ENCODE measurements around the gene SLC22A16. TPM values are rescaled to one million over a fixed set of nuclear protein-coding genes. Genes with fewer than 3 reads are reported as not detected.
A peak's percentile ranks its signal among the peaks of the same experiment; 100 is the strongest.

SLC22A16 gene
- total RNA-seq, 1 experiment from 2014 or later, result not detected

DNA sequence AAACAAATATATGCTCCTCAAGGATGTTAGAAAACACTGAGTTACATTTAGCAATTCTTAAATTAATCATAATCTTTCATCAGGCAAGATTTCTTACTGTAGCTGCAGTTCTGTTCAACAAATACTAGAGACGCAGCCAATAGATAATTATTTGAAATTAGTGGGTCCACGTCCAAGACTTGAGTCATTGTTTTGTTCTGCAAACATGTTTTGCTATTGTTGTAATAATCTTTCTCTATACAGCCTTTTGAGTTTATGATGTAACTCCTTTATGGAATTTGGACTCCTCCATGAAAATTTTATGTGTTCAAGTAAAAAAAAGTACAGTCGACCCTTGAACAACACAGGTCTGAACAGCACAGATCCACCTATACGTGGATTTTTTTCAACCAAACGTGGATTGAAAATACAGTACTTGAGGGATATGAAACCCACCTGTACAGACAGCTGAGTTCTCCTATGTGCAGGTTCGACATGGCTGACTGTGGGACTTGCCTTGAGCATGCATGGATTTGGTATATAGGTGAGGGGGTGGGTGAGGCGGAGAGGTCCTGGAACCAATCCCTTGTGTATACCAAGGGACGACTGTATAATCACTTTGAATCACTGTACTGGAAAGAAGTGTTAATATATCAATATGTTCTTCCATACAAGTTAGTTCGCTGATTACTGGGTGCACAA is 41.3 kb upstream of the SLC22A16 start:
- Histone ChIP-seq H2AFZ (ENCODE audit: low read depth, low read length, poor library complexity, severe bottlenecking) (no peak overlapping the region), H3K4me1 (ENCODE audit: control insufficient read depth in 1 of 2, insufficient read depth in 2 of 2, low read length in 2 of 2) (no peaks in the 10 kb centered on the region), H3K27ac (ENCODE audit: low read depth, low read length) (no peak overlapping the region), H3K36me3 (ENCODE audit: control insufficient read depth in 1 of 2, insufficient read depth in 2 of 2, low read length in 2 of 2) (no peaks in the 10 kb centered on the region), H3K9me3 (ENCODE audit: control insufficient read depth in 1 of 2, insufficient read depth in 1 of 2, low read depth in 1 of 2, low read length in 2 of 2) (no peaks in the 10 kb centered on the region), H3K4me2 (ENCODE audit: low read length) (no peak overlapping the region), H3K9ac (ENCODE audit: low read length) (no peak overlapping the region), H3K4me3 (replicated peaks in 1 of 2; ENCODE audit: low read depth in 1 of 2, low read length in 2 of 2) (no peak overlapping the region), H3K27me3 (ENCODE audit: insufficient read depth, low read length) (no peaks in the 10 kb centered on the region), H3K79me2 (ENCODE audit: insufficient read depth, low read length) (no peaks in the 10 kb centered on the region), H4K20me1 (ENCODE audit: insufficient read depth) (no peaks in the 10 kb centered on the region), H3K9me2 (ENCODE audit: insufficient read depth) (no peaks in the 10 kb centered on the region)
- peak; percentile 67 for ATAC-seq
- no TSS peak for BruUV-seq (replicated peaks)
- POLR2A ChIA-PET, result no interaction called here
- CTCF ChIA-PET, result interaction anchor here (1.3 to 1.9 kb wide), 4 partner anchors 14 to 693 kb away, joined by 3 to 7 read pairs (median 3); no protein-coding TSS in a partner anchor
- TF ChIP-seq FOSL1 (IDR thresholded peaks at IDR 0.05; ENCODE audit: low read depth) (no peak), EGR1 (IDR thresholded peaks at IDR 0.05; ENCODE audit: low read depth) (no peak), EZH2phosphoT487 (IDR thresholded peaks at IDR 0.05; ENCODE audit: borderline replicate concordance) (no peak), CBX3 (IDR thresholded peaks at IDR 0.05; ENCODE audit: low read depth) (no peak), POLR2A (IDR thresholded peaks at IDR 0.05; ENCODE audit: borderline replicate concordance, extremely low read depth, insufficient read depth, insufficient read length) (no peak), SRF (IDR thresholded peaks at IDR 0.05; ENCODE audit: low read depth) (no peak), SIN3A (IDR thresholded peaks at IDR 0.05; ENCODE audit: low read depth) (no peak), JUND (IDR thresholded peaks at IDR 0.05) (no peak), ZFX (IDR thresholded peaks at IDR 0.05) (no peak), POLR2AphosphoS5 (IDR thresholded peaks at IDR 0.05; ENCODE audit: low read depth, low read length) (no peak), ZNF274 (IDR thresholded peaks at IDR 0.05; ENCODE audit: low read depth, low read length) (no peak), ELF1 (IDR thresholded peaks at IDR 0.05; ENCODE audit: borderline replicate concordance, low read depth) (no peak), SP1 (IDR thresholded peaks at IDR 0.05; ENCODE audit: low read depth) (no peak)
- TF ChIP-seq, protein P1, sequence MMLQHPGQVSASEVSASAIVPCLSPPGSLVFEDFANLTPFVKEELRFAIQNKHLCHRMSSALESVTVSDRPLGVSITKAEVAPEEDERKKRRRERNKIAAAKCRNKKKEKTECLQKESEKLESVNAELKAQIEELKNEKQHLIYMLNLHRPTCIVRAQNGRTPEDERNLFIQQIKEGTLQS (IDR thresholded peaks at IDR 0.05), result no peak
- TF ChIP-seq, protein P2, sequence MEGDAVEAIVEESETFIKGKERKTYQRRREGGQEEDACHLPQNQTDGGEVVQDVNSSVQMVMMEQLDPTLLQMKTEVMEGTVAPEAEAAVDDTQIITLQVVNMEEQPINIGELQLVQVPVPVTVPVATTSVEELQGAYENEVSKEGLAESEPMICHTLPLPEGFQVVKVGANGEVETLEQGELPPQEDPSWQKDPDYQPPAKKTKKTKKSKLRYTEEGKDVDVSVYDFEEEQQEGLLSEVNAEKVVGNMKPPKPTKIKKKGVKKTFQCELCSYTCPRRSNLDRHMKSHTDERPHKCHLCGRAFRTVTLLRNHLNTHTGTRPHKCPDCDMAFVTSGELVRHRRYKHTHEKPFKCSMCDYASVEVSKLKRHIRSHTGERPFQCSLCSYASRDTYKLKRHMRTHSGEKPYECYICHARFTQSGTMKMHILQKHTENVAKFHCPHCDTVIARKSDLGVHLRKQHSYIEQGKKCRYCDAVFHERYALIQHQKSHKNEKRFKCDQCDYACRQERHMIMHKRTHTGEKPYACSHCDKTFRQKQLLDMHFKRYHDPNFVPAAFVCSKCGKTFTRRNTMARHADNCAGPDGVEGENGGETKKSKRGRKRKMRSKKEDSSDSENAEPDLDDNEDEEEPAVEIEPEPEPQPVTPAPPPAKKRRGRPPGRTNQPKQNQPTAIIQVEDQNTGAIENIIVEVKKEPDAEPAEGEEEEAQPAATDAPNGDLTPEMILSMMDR (IDR thresholded peaks at IDR 0.05 in 2 of 3, conservative IDR thresholded peaks at IDR 0.05 in 1 of 3; ENCODE audit: borderline replicate concordance in 1 of 3, insufficient read depth in 1 of 3, low read depth in 2 of 3, low read length in 2 of 3), result no peak
- TF ChIP-seq, protein P3, sequence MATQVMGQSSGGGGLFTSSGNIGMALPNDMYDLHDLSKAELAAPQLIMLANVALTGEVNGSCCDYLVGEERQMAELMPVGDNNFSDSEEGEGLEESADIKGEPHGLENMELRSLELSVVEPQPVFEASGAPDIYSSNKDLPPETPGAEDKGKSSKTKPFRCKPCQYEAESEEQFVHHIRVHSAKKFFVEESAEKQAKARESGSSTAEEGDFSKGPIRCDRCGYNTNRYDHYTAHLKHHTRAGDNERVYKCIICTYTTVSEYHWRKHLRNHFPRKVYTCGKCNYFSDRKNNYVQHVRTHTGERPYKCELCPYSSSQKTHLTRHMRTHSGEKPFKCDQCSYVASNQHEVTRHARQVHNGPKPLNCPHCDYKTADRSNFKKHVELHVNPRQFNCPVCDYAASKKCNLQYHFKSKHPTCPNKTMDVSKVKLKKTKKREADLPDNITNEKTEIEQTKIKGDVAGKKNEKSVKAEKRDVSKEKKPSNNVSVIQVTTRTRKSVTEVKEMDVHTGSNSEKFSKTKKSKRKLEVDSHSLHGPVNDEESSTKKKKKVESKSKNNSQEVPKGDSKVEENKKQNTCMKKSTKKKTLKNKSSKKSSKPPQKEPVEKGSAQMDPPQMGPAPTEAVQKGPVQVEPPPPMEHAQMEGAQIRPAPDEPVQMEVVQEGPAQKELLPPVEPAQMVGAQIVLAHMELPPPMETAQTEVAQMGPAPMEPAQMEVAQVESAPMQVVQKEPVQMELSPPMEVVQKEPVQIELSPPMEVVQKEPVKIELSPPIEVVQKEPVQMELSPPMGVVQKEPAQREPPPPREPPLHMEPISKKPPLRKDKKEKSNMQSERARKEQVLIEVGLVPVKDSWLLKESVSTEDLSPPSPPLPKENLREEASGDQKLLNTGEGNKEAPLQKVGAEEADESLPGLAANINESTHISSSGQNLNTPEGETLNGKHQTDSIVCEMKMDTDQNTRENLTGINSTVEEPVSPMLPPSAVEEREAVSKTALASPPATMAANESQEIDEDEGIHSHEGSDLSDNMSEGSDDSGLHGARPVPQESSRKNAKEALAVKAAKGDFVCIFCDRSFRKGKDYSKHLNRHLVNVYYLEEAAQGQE (IDR thresholded peaks at IDR 0.05; ENCODE audit: low read depth), result no peak
- TF ChIP-seq, protein P4, sequence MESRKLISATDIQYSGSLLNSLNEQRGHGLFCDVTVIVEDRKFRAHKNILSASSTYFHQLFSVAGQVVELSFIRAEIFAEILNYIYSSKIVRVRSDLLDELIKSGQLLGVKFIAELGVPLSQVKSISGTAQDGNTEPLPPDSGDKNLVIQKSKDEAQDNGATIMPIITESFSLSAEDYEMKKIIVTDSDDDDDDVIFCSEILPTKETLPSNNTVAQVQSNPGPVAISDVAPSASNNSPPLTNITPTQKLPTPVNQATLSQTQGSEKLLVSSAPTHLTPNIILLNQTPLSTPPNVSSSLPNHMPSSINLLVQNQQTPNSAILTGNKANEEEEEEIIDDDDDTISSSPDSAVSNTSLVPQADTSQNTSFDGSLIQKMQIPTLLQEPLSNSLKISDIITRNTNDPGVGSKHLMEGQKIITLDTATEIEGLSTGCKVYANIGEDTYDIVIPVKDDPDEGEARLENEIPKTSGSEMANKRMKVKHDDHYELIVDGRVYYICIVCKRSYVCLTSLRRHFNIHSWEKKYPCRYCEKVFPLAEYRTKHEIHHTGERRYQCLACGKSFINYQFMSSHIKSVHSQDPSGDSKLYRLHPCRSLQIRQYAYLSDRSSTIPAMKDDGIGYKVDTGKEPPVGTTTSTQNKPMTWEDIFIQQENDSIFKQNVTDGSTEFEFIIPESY (IDR thresholded peaks at IDR 0.05; ENCODE audit: extremely low read depth, insufficient replicate concordance, low read length), result no peak
- no peak for DNase-seq (ENCODE audit: low read depth, low spot score)
- intact Hi-C loops (cut with micrococcal nuclease), result loop anchor here (10.0 kb wide), 1 partner anchor 707 kb away; no protein-coding TSS in a partner anchor
- RAD21 ChIA-PET (ENCODE audit: low non-redundant PET in 1 of 2, low total read pairs in 2 of 2, uncharacterized antibody in 2 of 2, unreplicated experiment in 2 of 2), result no interaction called here

Data from HCT116 (cell line).